ENCODE measurements around the gene RIMBP3B.
"Not testable (repeated sequence)": the region's sequence is repeated elsewhere in the genome, so short reads cannot be mapped to it uniquely, and the experiment has no call there.

- TF ChIP-seq EZH2 (IDR thresholded peaks at IDR 0.05; ENCODE audit: insufficient read depth, poor library complexity, severe bottlenecking); EZH2phosphoT487 (IDR thresholded peaks at IDR 0.05; ENCODE audit: insufficient read depth, low read depth): not testable (repeated sequence)
Observed at GRCh38 chr22:21401197-21401969, 17.8 kb downstream of the RIMBP3B start.
